Measurements from ENCODE around the gene FMN2.

GRCh38 chr1:240134596-240134995, 42.9 kb downstream of the FMN2 start:
- TF ChIP-seq CTCF (IDR thresholded peaks at IDR 0.05; ENCODE audit: insufficient read depth, low read length, poor library complexity, severe bottlenecking), result no peak
- TF ChIP-seq EZH2phosphoT487 (conservative IDR thresholded peaks at IDR 0.05; ENCODE audit: low read length), result no peak

All from SU-DHL-6 (cell line).